Measurements from ENCODE around the gene RNF222. TPM values are rescaled to one million over a fixed set of nuclear protein-coding genes. Genes with fewer than 3 reads are reported as not detected.

The RNF222 gene, protein sequence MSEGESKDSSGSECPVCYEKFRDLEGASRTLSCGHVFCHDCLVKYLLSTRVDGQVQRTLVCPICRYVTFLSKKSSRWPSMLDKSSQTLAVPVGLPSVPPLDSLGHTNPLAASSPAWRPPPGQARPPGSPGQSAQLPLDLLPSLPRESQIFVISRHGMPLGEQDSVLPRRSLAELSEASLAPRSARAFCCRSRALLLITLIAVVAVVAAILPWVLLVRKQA
- total RNA-seq: not detected

DNA sequence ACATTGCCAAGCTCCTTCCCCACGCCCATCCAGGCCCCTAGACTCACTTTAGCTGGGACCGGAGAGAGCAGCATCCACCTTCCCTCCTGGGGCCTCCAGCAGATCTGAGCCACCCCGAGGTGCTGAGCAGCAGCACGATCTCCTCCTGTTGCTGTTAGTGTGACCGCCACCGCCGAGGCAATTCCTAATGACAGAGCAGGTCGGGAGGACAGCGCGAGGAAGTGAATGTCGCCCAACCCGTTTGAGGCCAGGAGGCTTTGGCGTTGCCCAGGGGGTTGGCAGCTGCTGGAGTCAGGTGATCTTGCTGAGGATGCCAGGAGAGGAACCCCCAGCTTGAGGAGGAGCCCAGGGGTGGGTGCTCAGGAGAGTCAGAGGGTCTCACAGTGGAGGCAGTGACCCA, at the start of gene RNF222:
RNF222 (minus strand) TSS at position 192 of the 400 bp plus-strand sequence. CDS start 4,366 bp downstream, outside the sequence.
- Histone ChIP-seq H3K27ac (no peak within 1 kb of the TSS), H3K27me3 (no peaks in the 10 kb centered on the region), H3K4me1 (no peaks in the 10 kb centered on the region), H3K36me3 (no peaks in the 10 kb centered on the region), H3K9me3 (no peaks in the 10 kb centered on the region), H3K4me3 (replicated peaks in 1 of 3) (no peak within 1 kb of the TSS)
- TF ChIP-seq POLR2A (IDR thresholded peaks at IDR 0.05): no peak
- TF ChIP-seq, protein P1, sequence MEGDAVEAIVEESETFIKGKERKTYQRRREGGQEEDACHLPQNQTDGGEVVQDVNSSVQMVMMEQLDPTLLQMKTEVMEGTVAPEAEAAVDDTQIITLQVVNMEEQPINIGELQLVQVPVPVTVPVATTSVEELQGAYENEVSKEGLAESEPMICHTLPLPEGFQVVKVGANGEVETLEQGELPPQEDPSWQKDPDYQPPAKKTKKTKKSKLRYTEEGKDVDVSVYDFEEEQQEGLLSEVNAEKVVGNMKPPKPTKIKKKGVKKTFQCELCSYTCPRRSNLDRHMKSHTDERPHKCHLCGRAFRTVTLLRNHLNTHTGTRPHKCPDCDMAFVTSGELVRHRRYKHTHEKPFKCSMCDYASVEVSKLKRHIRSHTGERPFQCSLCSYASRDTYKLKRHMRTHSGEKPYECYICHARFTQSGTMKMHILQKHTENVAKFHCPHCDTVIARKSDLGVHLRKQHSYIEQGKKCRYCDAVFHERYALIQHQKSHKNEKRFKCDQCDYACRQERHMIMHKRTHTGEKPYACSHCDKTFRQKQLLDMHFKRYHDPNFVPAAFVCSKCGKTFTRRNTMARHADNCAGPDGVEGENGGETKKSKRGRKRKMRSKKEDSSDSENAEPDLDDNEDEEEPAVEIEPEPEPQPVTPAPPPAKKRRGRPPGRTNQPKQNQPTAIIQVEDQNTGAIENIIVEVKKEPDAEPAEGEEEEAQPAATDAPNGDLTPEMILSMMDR (IDR thresholded peaks at IDR 0.05): no peak
- intact Hi-C loops (cut with DNase I): no loop called here
- 39 to 69% methylated on average over 2 to 13 of the region's 13 CpGs for WGBS, 2 donors
- no peak for DNase-seq

DNA sequence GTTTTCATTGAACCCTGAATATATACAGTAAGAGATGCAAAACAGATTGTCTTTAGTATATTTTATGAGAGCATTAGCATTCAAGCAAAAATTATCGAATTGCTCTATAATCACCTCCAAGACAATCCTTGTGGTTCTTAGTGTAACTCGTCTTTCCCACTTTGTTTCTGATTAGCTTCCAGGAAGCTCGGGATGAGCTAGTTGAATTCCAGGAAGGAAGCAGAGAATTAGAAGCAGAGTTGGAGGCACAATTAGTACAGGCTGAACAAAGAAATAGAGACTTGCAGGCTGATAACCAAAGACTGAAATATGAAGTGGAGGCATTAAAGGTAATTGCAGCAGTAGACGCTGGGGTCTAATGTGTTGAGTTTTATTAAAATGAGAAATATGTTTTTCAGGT, 47.9 kb upstream of the RNF222 start:
- no peak overlapping the region for H3K27ac ChIP-seq
- H3K9me3 ChIP-seq: no peaks in the 10 kb centered on the region
- no peak overlapping the region for H3K4me3 ChIP-seq (replicated peaks in 1 of 3)
- WGBS, 2 donors: 76 to 80% methylated on average over 4 of the region's 4 CpGs
- DNase-seq: no peak
- no peaks in the 10 kb centered on the region for H3K27me3 ChIP-seq
- TF ChIP-seq POLR2A (IDR thresholded peaks at IDR 0.05): no peak
- TF ChIP-seq, protein P1 (IDR thresholded peaks at IDR 0.05): no peak
- intact Hi-C loops (cut with DNase I): no loop called here
- H3K36me3 ChIP-seq: peaks cover 26 to 36% of the 10 kb centered on the region in 2 donors
- H3K4me1 ChIP-seq: peaks cover 0 to 4% of the 10 kb centered on the region in 2 donors

DNA sequence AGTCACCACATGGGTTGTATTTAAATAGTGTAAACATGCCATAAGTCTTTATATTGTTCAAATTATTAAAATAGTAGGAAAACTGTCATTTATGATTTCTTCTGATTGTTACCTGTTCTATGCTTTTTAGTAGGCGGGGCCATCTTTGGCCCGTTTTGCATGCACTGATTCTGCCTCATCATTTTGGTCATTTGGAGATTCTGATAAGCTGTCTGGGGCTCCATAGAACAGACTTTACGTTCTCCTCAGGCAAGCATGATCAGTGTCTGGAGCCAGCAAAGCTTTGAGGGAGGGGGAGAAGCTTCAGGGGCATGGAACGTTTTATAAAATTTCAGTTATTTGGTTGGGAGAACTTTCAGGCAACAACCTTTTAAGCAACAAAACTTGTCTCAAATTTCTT, 46.9 kb upstream of the RNF222 start:
- intact Hi-C loops (cut with DNase I): no loop called here
- peaks cover 0 to 4% of the 10 kb centered on the region in 2 donors for H3K4me1 ChIP-seq
- H3K27me3 ChIP-seq: no peaks in the 10 kb centered on the region
- no peak for DNase-seq
- H3K27ac ChIP-seq: no peak overlapping the region
- no peak overlapping the region for H3K4me3 ChIP-seq (replicated peaks in 1 of 3)
- H3K36me3 ChIP-seq: peaks cover 21 to 32% of the 10 kb centered on the region in 2 donors
- TF ChIP-seq, protein P1 (IDR thresholded peaks at IDR 0.05): no peak
- TF ChIP-seq POLR2A (IDR thresholded peaks at IDR 0.05): no peak
- H3K9me3 ChIP-seq: no peaks in the 10 kb centered on the region
- 78 to 88% methylated on average over 4 of the region's 4 CpGs for WGBS, 2 donors

DNA sequence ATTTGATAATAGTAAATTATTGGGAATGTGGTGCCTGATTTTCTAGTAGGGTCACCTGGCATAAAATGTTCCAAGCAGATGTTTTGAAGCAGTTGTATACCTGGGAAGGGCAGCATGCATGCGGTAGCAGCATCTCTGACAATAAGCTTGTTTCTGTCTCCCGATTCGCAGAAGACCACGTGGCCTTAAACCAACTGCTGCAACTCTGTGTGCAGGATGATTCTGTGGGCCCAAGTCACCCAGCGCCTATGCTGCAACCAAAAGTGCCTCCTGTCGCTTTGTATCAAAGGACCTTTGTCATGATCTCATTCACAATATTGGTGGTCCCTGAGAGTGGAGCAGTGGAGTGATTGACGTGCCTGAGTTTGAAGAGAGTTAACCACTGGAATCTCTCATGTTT, 46.1 kb upstream of the RNF222 start:
- Histone ChIP-seq H3K9me3 (no peaks in the 10 kb centered on the region), H3K36me3 (peaks cover 14 to 24% of the 10 kb centered on the region in 2 donors), H3K27me3 (no peaks in the 10 kb centered on the region), H3K4me1 (peaks cover 0 to 4% of the 10 kb centered on the region in 2 donors), H3K4me3 (replicated peaks in 1 of 3) (no peak overlapping the region), H3K27ac (no peak overlapping the region)
- 90 to 96% methylated on average over 7 of the region's 7 CpGs for WGBS, 2 donors
- intact Hi-C loops (cut with DNase I): no loop called here
- no peak for TF ChIP-seq POLR2A (IDR thresholded peaks at IDR 0.05)
- TF ChIP-seq, protein P1 (IDR thresholded peaks at IDR 0.05): no peak
- no peak for DNase-seq

DNA sequence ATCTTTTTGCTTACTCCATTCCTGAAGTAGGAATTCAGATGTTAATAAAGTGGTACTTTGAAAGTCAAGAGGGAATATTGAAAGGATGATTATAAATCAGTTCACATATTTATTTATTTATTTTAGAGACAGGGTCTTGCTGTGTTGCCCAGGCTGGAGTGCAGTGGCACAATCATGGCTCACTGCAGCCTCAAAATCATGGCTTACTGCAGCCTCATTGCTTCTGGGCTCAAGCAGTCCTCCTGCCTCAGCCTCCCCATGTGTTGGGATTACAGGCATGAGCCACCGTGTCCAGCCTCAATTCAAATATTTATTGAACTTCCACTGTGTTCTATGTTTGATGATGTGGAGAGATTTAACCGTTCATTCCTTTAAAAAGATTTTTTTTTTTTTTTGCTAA, 44.7 kb upstream of the RNF222 start:
- intact Hi-C loops (cut with DNase I): no loop called here
- Histone ChIP-seq H3K4me1 (peaks cover 3 to 4% of the 10 kb centered on the region in 2 donors), H3K4me3 (replicated peaks in 1 of 3) (no peak overlapping the region), H3K9me3 (no peaks in the 10 kb centered on the region), H3K27me3 (no peaks in the 10 kb centered on the region), H3K27ac (no peak overlapping the region), H3K36me3 (peaks cover 7 to 17% of the 10 kb centered on the region in 2 donors)
- TF ChIP-seq, protein P1 (IDR thresholded peaks at IDR 0.05): no peak
- TF ChIP-seq POLR2A (IDR thresholded peaks at IDR 0.05): no peak
- WGBS, 2 donors: 97% methylated on average over 2 of the region's 2 CpGs
- DNase-seq: no peak
